Hematopoietic multipotent progenitor cell treated with erythropoietin and hydrocortisone succinate and interleukin-3 and kit ligand, for 6 days (in vitro differentiated cells): ENCODE results near the gene KLHL35.

Source experiments
- DNase-seq: peaks from one replicate; pipeline ENCODE4 v3.0.0-alpha.2; 2015

KLHL35 gene

GRCh38 chr11:75432911-75433321 is at the start of gene KLHL35:
Gene KLHL35 (minus strand): TSS chr11:75433203. CDS start chr11:75430629, 2,574 bp downstream.
- no peak for DNase-seq

GRCh38 chr11:75481922-75482606 is 49.1 kb upstream of the KLHL35 start:
- no peak for DNase-seq

DNA sequence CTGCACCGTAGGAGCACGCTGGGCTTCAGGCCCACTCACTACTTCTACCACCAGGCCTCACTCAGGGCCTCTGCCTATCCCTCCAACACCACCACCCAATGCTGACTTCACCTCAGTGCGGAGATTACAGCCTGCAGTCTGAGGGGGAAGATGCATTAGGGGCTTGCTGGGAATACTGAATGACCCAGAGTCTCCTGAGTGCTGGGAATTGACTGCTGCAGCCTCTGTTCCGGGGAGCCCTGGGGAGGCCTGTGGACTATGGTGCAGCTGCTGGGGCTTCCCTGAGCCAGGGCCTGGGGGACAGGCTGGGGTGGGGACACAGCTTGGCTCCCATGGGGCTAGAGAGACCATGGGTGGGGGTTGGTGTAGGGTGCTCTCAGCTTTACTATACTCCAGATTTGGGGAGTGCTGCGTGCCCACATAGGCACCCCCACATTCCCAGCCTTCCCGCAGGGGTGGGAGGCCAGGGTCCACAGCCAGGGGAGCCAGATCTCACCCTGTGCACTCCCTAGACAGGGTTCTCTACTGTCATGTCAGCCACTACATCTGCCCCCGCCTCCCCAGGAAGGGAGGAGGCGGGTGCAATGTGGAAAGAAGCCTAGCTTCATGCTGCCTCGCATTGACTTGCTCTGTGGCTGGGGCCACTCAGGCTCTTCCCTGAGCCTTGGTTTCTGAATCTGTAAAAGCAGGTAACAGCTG is 48.4 kb upstream of the KLHL35 start:
- DNase-seq = no peak

DNA sequence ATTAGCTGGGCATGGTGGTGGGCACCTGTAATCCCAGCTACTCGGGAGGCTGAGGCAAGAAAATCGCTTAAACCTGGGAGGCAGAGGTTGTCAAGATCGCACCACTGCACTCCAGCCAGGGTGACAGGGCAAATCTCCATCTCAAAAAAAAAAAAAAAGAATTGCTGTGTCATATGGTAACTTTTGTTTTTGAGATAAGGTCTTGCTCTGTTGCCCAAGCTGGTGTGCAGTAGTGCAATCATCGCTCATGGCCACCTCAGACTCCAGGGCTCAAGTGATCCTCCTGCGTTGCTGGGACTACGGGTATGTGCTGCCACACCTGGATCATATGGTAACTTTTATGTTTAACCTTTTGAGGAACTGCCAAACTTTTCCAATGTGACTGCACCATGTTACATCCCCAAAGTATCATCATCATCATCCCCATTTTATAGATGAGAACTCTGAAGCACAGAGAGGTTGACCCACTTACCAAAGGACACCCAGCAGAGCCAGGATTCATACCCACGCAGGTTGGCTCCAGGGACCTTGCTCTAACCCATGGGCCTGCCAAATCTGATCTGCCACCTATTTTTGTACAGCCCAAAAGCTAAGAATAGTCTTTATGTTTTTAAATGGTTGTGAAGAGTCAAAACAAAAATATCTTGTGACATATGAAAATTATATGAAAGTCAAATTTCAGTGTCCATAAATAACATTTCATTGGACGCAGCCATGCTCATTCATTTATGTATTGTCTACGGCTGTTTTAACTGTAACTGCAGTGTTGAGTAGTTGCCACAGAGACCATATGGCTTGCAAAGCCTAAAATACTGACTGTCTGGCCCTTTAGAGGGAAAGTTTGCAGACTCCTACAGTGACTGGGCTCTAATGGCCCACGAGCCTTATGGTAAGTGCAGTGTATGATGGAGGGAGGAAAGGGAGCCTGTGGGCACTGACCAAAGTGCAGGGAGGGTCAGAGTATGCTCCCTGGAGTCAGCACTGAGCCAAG is 47.5 kb upstream of the KLHL35 start:
- DNase-seq = peak; percentile 79

DNA sequence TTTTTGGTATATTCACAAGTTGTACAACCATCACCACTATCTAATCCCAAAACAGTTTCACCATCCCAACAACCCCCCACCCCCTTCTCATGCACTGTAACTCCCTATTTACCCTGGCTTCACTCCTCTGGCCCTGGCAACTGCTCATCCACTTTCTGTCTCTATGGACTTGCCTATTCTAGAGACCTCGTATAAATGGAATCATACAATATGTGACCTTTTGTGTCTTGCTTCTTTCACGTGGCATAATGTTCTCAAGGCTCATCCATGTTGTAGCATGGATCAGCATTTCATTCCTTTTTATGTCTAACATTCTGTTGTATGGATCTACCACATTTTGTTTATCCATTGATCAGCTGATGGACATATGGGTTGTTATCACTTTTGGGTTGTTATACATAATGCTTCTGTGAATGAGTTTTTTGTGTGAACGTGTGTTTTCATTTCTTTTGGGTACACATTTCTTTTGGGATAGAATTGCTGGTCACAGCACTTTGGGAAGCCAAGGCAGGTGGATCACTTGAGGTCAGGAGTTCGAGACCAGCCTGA is 46.7 kb upstream of the KLHL35 start:
- no peak for DNase-seq

DNA sequence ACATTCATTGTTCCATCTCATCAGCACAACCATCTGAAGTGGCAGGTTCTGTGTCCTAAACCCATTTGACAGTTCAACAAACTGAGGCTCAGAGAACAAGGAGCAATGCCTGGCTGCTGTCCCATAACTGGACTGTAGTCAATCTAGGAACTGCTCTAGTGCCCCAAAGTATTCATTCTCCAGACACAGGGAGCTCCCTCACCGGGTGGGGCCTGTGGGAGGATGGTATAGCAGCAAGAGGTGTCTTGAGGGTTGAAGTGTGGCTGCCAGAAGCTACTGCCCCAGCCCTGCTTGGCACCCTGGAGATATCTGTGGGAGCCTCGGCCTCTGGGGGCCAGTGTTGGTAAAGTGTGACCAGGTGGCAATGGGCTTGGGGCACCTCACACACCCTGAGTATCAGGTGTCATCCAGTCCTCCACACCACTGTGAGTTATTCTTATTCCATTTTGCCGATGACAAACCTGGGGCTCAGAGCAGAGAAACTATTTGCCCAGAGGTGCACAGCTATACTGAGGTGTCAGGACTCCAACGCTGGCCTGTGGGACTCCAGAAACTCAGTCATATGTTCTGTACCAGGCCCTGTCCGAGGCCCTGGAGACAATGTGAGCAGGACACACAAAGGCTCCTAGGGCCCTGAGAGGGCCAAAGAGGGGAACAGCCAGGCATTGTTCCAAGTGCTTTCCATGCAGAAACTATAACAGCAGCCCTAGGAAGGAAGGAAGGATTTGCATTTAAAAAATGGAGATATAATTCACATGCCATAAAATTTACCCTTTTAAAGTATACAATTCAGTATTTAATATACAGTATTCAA is 46.0 kb upstream of the KLHL35 start:
- DNase-seq = peak; percentile 54

GRCh38 chr11:75477614-75477935 is 44.6 kb upstream of the KLHL35 start:
- no peak for DNase-seq

GRCh38 chr11:75476739-75477613 is 44.0 kb upstream of the KLHL35 start:
- DNase-seq = no peak

GRCh38 chr11:75475767-75476650 is 43.0 kb upstream of the KLHL35 start:
- DNase-seq = peak; percentile 86

GRCh38 chr11:75474878-75475766 is 42.1 kb upstream of the KLHL35 start:
- DNase-seq = peak; percentile 86

DNA sequence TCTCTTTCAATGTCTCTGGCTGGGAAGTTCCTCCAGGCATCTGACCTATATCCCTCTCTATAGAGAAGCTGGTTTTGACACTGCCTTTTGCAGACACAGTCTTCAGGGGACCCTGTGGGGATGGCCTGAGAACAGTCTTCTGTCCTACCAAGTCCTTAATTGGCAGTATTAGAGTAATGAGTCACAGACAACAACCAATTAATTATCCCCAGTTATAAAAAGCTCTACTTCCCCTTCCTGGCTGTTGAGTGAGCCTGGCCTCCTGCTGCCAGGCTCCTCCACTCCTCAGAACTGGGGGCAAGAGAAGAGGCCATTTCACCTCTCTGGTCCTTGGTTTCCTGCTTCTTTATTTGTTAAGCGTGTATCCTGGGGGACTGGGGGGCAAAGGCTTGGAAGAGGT is 41.2 kb upstream of the KLHL35 start:
- peak; percentile 57 for DNase-seq

- no peak for DNase-seq
Observed at GRCh38 chr11:75473684-75474083, 40.7 kb upstream of the KLHL35 start.

DNA sequence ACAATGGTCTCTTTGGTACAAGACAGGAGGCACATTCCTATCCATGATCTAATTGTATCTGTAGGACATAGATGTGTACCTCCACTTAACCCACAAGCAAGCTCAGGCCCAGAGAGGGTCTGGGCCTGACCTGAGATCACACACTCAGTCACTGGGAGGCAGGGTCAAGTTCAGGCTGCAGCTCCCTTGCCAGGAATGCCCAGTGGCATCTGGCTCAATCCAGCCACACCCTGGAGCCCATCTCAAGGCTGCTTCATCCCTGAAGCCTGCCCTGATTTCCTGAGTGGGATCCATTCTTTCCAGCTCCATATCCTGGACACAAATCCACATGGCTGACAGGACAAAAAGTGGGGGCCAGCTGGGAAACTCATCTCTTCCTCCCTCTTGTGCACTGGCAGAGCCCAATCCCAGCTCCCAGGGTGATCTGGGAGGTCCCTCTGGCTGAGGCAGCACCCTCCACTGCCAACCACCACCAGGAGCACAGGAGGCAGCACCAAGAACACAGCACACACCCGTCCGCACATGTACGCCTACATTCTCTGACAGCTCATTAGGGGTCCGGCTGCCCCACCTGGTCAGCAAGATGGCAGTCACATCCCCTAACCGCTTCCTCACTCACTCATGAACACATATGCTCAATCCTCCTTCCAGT is 39.2 kb upstream of the KLHL35 start:
- no peak for DNase-seq

- DNase-seq = no peak
Observed at GRCh38 chr11:75471176-75471973, 38.4 kb upstream of the KLHL35 start.

DNA sequence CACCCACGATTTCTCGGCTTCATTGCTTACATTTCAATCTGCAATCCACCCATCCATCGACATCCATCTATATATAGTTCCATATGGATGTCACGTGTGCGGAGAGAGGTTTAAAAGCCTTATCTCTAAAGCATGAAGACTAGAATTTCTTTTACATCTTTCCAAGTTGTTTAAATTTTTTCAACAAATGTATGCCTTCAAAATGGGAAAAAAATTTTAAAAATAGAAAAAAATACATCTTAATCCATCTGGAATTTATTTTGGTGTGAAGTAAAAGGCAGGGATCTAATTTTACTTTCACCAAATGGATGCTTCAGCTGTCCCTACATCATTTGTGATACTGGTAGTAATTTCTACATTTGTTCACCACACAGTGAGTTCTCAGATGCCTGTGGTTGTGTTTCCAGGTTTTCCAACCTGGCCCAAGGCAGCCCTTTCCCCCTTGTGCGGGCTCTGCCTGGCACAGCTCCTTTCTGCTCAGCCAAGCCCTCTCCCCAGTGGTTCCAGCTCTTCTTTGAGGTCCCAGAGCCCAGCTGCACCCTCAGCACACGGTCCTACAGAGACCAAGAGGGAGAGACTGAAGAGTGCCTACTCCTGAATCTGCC is 37.6 kb upstream of the KLHL35 start:
- DNase-seq = no peak

DNA sequence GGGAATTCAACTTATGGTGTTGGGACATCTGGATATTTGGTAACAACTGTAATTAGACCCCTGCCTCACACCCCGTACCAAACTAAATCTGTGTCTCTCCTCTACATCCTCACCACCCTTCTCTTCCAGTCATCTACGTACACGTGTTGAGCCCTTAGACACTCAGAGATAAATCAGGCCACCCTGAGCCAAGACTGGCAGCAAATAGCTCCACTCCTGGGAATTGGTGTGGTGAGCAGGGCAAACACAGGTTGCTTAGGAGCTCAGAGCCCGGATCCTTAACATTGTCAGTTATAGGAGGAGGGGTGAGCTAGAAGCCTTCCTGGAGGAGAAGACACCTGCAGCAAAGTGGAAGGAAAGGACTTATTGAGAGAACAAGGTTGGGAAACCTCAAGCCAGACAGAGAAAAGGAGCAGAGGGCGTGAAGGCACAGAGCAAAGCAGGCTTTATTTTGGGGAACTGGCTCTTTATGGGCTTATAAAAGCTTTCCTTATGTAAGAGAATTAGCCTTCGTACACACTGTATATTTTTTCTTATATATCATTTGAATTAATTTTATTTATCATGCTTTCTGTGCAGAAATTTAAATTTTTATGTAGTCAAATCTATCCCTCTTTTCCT is 36.9 kb upstream of the KLHL35 start:
- no peak for DNase-seq
